SU-DHL-6 (cell line): ENCODE data around the gene OR5M11.

Experiments used
- H2AFZ ChIP-seq: fragments of 200-600 bp; sonication (generic); 2 replicates; pipeline ENCODE4 v1.6.1; 2014; ENCODE audit warnings: low read depth, mild to moderate bottlenecking, moderate library complexity, mixed read lengths, antibody characterized with exemption, low read length; ENCODE audit not compliant: severe bottlenecking
- H3F3A ChIP-seq: fragments of 200-600 bp; shearing (Covaris generic); 2 replicates; pipeline ENCODE4 v1.6.0; 2016; ENCODE audit warnings: antibody characterized with exemption, mild to moderate bottlenecking; ENCODE audit not compliant: insufficient read depth
- H3K27ac ChIP-seq: fragments of 200-600 bp; sonication (generic); 2 replicates; pipeline ENCODE4 v1.5.1; 2016; ENCODE audit warnings: low read depth, mild to moderate bottlenecking, low read length, moderate library complexity, mixed read lengths
- H3K27me3 ChIP-seq: fragments of 200-600 bp; sonication (generic), shearing (Covaris generic); 2 replicates; pipeline ENCODE4 v1.6.0; 2014; ENCODE audit warnings: mild to moderate bottlenecking, low read length
- H3K36me3 ChIP-seq: fragments of 200-600 bp; sonication (generic); 2 replicates; pipeline ENCODE4 v1.6.1; 2014; ENCODE audit warnings: mild to moderate bottlenecking, low read length, mixed read lengths
- H3K4me2 ChIP-seq: fragments of 300-600, 200-600 bp; shearing (Covaris generic), sonication (generic); 2 replicates; pipeline ENCODE4 v1.6.0; 2014; ENCODE audit warnings: low read length, low read depth, mild to moderate bottlenecking; ENCODE audit not compliant: poor library complexity, severe bottlenecking
- H3K4me3 ChIP-seq: fragments of 200-600 bp; sonication (generic); 2 replicates; pipeline ENCODE4 v1.5.1; 2014; ENCODE audit warnings: antibody characterized with exemption, low read length, mild to moderate bottlenecking, mixed read lengths; ENCODE audit not compliant: insufficient read depth, poor library complexity, severe bottlenecking
- H3K79me2 ChIP-seq: fragments of 200-600 bp; sonication (generic); 2 replicates; pipeline ENCODE4 v1.6.1; 2014; ENCODE audit warnings: mild to moderate bottlenecking, low read length, moderate library complexity; ENCODE audit not compliant: insufficient read depth
- H3K9ac ChIP-seq: fragments of 200-600 bp; sonication (generic); 2 replicates; pipeline ENCODE4 v1.7.0; 2014; ENCODE audit warnings: mild to moderate bottlenecking, low read length
- H3K9me2 ChIP-seq: fragments of 200-600 bp; sonication (generic); replicated peaks from 2 replicates; pipeline ENCODE4 v1.6.1; 2014; ENCODE audit warnings: low read length; ENCODE audit not compliant: insufficient read depth
- H3K9me3 ChIP-seq: fragments of 200-600 bp; sonication (generic); 2 replicates; pipeline ENCODE4 v1.6.1; 2014; ENCODE audit warnings: low read length, mixed read lengths; ENCODE audit not compliant: insufficient read depth
- H4K20me1 ChIP-seq: fragments of 200-600 bp; sonication (generic); 2 replicates; pipeline ENCODE4 v1.6.1; 2014; ENCODE audit warnings: low read depth, mild to moderate bottlenecking, antibody characterized with exemption, low read length, moderate library complexity, mixed read lengths
- CTCF ChIP-seq: fragments of 200-600 bp; sonication (generic); IDR thresholded peaks from one replicate; pipeline ENCODE4 v1.5.1; 2017; ENCODE audit warnings: antibody characterized with exemption, mild to moderate bottlenecking, low read length, moderate library complexity; ENCODE audit not compliant: insufficient read depth, poor library complexity, severe bottlenecking
- EZH2phosphoT487 ChIP-seq: fragments of 200-600 bp; sonication (generic), shearing (Covaris generic); conservative IDR thresholded peaks from 2 replicates; pipeline ENCODE4 v1.6.1; 2018; ENCODE audit warnings: mild to moderate bottlenecking, antibody characterized with exemption, low read length, moderate library complexity, mixed read lengths

The OR5M11 gene

GRCh38 chr11:56531856-56532255, 11.2 kb downstream of the OR5M11 start:
- H4K20me1 ChIP-seq, result no peaks in the 10 kb centered on the region
- no peak overlapping the region for H2AFZ ChIP-seq
- TF ChIP-seq EZH2phosphoT487, result no peak
- no peak for TF ChIP-seq CTCF
- H3K9me2 ChIP-seq, result no peaks in the 10 kb centered on the region
- H3F3A ChIP-seq, result no peaks in the 10 kb centered on the region
- no peaks in the 10 kb centered on the region for H3K36me3 ChIP-seq
- no peak overlapping the region for H3K9ac ChIP-seq
- H3K9me3 ChIP-seq, result no peaks in the 10 kb centered on the region
- no peak overlapping the region for H3K4me2 ChIP-seq
- H3K79me2 ChIP-seq, result no peaks in the 10 kb centered on the region
- H3K4me3 ChIP-seq, result no peak overlapping the region
- H3K27me3 ChIP-seq, result no peaks in the 10 kb centered on the region
- H3K27ac ChIP-seq, result no peak overlapping the region

GRCh38 chr11:56522008-56522407, 21.0 kb downstream of the OR5M11 start:
- no peaks in the 10 kb centered on the region for H4K20me1 ChIP-seq
- TF ChIP-seq CTCF (no peak), EZH2phosphoT487 (no peak)
- H3K9ac ChIP-seq, result no peak overlapping the region
- no peaks in the 10 kb centered on the region for H3K9me3 ChIP-seq
- H2AFZ ChIP-seq, result no peak overlapping the region
- H3K36me3 ChIP-seq, result no peaks in the 10 kb centered on the region
- no peak overlapping the region for H3K27ac ChIP-seq
- H3K4me3 ChIP-seq, result no peak overlapping the region
- H3K27me3 ChIP-seq, result no peaks in the 10 kb centered on the region
- no peaks in the 10 kb centered on the region for H3K9me2 ChIP-seq
- no peaks in the 10 kb centered on the region for H3F3A ChIP-seq
- no peaks in the 10 kb centered on the region for H3K79me2 ChIP-seq
- H3K4me2 ChIP-seq, result no peak overlapping the region

DNA sequence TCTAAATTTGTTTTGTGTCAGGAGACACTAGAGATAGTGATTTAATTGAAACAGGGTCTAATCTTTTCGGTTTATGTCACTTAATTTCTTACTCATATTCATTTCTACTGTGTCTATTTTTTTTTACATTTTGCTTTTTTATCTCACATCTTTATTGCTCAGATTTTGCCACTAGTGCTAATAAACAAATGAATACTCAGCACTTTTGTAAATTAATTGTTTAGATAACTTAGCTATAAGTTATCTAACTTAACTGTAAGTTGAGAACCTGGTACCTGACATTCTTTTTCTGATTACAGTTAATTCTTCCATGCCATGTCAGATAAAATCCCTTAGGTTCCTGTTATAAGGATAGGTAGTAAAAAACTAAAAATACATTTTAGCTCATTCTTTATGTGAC, 29.8 kb downstream of the OR5M11 start:
- no peaks in the 10 kb centered on the region for H3K9me2 ChIP-seq
- no peak overlapping the region for H3K4me2 ChIP-seq
- no peaks in the 10 kb centered on the region for H3F3A ChIP-seq
- H3K27me3 ChIP-seq, result no peaks in the 10 kb centered on the region
- no peaks in the 10 kb centered on the region for H3K36me3 ChIP-seq
- no peak overlapping the region for H3K4me3 ChIP-seq
- H3K9me3 ChIP-seq, result no peaks in the 10 kb centered on the region
- no peaks in the 10 kb centered on the region for H3K79me2 ChIP-seq
- H4K20me1 ChIP-seq, result no peaks in the 10 kb centered on the region
- no peak overlapping the region for H3K27ac ChIP-seq
- TF ChIP-seq EZH2phosphoT487 (no peak), CTCF (no peak)
- H2AFZ ChIP-seq, result no peak overlapping the region
- H3K9ac ChIP-seq, result no peak overlapping the region

DNA sequence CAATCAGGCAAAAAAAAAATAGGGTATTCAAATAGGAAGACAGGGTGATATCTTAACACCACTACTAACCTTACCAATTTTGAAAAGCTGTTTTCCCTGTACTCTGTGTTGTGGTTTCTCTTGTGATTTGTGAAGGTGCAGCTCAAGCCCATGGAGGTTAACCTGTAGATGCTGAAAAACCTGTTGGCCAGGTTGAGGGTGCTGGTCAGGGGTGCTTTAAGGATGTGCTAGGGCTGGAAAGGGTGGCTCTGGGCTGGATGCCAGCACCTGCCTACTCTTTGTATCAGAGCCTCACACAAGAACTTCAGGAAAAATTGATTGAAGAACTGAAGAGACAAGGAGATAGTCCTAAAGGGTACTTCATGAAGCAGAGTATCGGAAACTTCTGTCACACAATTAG, 33.6 kb downstream of the OR5M11 start:
- H3K9me3 ChIP-seq, result no peaks in the 10 kb centered on the region
- H3F3A ChIP-seq, result no peaks in the 10 kb centered on the region
- H3K4me2 ChIP-seq, result no peak overlapping the region
- H3K27ac ChIP-seq, result no peak overlapping the region
- H3K36me3 ChIP-seq, result no peaks in the 10 kb centered on the region
- no peaks in the 10 kb centered on the region for H4K20me1 ChIP-seq
- H3K79me2 ChIP-seq, result no peaks in the 10 kb centered on the region
- H3K9me2 ChIP-seq, result no peaks in the 10 kb centered on the region
- H2AFZ ChIP-seq, result no peak overlapping the region
- no peaks in the 10 kb centered on the region for H3K27me3 ChIP-seq
- no peak overlapping the region for H3K4me3 ChIP-seq
- TF ChIP-seq CTCF, result no peak
- H3K9ac ChIP-seq, result no peak overlapping the region
